ENCODE data around the gene MPG.

Gene MPG

GRCh38 chr16:66309-67182, 11.5 kb upstream of the MPG start:
- no peak for DNase-seq

GRCh38 chr16:67183-67791, 10.7 kb upstream of the MPG start:
- DNase-seq, result no peak

- no peak for DNase-seq
Measured at GRCh38 chr16:67884-68789, 9.9 kb upstream of the MPG start.

- DNase-seq, result no peak
Measured at GRCh38 chr16:69181-69580, 8.8 kb upstream of the MPG start.

- no peak for DNase-seq
Measured at GRCh38 chr16:71210-71539, 6.8 kb upstream of the MPG start.

- no peak for DNase-seq
Measured at GRCh38 chr16:71540-72401, 6.3 kb upstream of the MPG start.

GRCh38 chr16:72561-73548, 5.2 kb upstream of the MPG start, which contains the start of gene RHBDF1:
Gene RHBDF1, minus strand, starts transcription at chr16:72631. Its CDS starts 7,616 bp downstream, at chr16:65015.
- DNase-seq, result no peak

- no peak for DNase-seq
Measured at GRCh38 chr16:74051-74746, 3.8 kb upstream of the MPG start.

GRCh38 chr16:74747-75334, 3.2 kb upstream of the MPG start:
- no peak for DNase-seq

- DNase-seq, result peak; percentile 19
Measured at GRCh38 chr16:75580-76501, 2.2 kb upstream of the MPG start.

- no peak for DNase-seq
Measured at GRCh38 chr16:76535-77272, 1.3 kb upstream of the MPG start.

- peak; percentile 32 for DNase-seq
Measured at GRCh38 chr16:77273-77806, 685 bp upstream of the MPG start.

GRCh38 chr16:78444-79150, 572 bp downstream of the MPG start:
- DNase-seq, result no peak

GRCh38 chr16:79151-80054, 1.4 kb downstream of the MPG start:
- no peak for DNase-seq

- no peak for DNase-seq
Measured at GRCh38 chr16:83060-83603, 5.1 kb downstream of the MPG start.
